ENCODE measurements around the gene STXBP4.

The STXBP4 gene

DNA sequence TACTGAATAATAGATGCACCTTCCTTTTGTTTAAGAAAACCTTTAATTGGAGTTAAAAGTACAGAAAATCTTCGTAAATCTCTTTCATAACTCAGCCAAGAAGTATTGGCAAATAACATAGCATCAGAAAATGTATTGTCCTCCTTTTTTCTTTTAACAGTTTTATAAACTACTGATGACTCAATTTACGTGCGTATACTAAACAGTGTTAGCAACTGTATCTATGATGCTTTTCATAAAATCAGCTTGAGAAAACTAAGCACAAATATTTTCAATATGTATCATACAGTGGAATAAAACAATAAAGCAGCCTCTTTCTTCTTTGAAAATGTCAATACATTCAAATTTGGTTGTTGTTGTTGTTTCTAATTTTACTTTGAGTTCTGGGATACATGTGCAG, 88.6 kb downstream of the STXBP4 start:
- TF ChIP-seq POLR2AphosphoS5 (IDR thresholded peaks at IDR 0.05; ENCODE audit: low read depth, low read length), result no peak
- TF ChIP-seq TAF1 (IDR thresholded peaks at IDR 0.05; ENCODE audit: borderline replicate concordance, insufficient read depth, low read length), result no peak
- TF ChIP-seq FOXP2 (optimal IDR thresholded peaks at IDR 0.05; ENCODE audit: borderline replicate concordance, extremely low read depth, extremely low read length, insufficient read depth), result no peak
- no peak for TF ChIP-seq SIN3A (IDR thresholded peaks at IDR 0.05; ENCODE audit: borderline replicate concordance, insufficient read depth, low read length)
- TF ChIP-seq, protein P1, sequence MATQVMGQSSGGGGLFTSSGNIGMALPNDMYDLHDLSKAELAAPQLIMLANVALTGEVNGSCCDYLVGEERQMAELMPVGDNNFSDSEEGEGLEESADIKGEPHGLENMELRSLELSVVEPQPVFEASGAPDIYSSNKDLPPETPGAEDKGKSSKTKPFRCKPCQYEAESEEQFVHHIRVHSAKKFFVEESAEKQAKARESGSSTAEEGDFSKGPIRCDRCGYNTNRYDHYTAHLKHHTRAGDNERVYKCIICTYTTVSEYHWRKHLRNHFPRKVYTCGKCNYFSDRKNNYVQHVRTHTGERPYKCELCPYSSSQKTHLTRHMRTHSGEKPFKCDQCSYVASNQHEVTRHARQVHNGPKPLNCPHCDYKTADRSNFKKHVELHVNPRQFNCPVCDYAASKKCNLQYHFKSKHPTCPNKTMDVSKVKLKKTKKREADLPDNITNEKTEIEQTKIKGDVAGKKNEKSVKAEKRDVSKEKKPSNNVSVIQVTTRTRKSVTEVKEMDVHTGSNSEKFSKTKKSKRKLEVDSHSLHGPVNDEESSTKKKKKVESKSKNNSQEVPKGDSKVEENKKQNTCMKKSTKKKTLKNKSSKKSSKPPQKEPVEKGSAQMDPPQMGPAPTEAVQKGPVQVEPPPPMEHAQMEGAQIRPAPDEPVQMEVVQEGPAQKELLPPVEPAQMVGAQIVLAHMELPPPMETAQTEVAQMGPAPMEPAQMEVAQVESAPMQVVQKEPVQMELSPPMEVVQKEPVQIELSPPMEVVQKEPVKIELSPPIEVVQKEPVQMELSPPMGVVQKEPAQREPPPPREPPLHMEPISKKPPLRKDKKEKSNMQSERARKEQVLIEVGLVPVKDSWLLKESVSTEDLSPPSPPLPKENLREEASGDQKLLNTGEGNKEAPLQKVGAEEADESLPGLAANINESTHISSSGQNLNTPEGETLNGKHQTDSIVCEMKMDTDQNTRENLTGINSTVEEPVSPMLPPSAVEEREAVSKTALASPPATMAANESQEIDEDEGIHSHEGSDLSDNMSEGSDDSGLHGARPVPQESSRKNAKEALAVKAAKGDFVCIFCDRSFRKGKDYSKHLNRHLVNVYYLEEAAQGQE (IDR thresholded peaks at IDR 0.05; ENCODE audit: insufficient read depth in 1 of 2, low read depth in 2 of 2, low read length in 2 of 2), result no peak

DNA sequence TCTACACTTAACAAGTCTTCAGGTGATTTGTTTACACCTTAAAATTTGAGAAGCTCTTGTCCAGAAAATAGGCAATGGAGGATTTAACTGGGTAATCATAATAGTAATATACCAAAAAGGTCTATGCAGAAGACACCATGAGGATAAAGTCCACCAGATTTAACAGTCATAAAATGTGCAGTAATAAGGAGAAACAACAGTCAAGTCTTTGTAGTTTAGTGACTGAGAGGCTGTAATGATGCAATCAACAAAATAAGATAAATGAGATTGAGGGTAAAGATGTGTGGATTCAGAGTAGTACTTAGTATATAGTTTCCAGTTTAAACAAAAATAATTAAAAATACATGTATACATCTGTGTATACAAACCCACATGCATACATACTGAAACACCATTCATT, 91.2 kb downstream of the STXBP4 start:
- no peak for TF ChIP-seq SIN3A (IDR thresholded peaks at IDR 0.05; ENCODE audit: borderline replicate concordance, insufficient read depth, low read length)
- TF ChIP-seq, protein P1 (IDR thresholded peaks at IDR 0.05; ENCODE audit: insufficient read depth in 1 of 2, low read depth in 2 of 2, low read length in 2 of 2), result no peak
- no peak for TF ChIP-seq FOXP2 (optimal IDR thresholded peaks at IDR 0.05; ENCODE audit: borderline replicate concordance, extremely low read depth, extremely low read length, insufficient read depth)
- no peak for TF ChIP-seq POLR2AphosphoS5 (IDR thresholded peaks at IDR 0.05; ENCODE audit: low read depth, low read length)
- TF ChIP-seq TAF1 (IDR thresholded peaks at IDR 0.05; ENCODE audit: borderline replicate concordance, insufficient read depth, low read length), result no peak

DNA sequence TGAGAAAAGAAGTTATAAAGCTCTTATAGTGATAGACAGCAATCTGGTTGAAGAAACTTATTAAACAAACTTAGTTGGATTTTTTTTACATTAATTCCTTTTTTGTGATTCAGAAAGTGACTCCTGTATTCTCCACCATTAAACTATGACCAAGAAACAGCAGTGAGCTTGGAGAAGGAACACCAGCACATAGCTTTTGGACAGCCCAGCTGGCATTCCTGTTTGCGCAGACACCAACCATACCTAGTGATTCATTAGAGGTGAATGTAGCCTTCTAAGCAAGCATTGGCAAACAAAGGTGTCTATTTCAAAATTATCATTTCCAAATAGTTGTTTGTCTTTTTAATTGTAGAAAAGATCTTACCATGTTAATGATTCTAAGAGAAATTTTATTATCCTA, 94.4 kb downstream of the STXBP4 start:
- TF ChIP-seq TAF1 (IDR thresholded peaks at IDR 0.05; ENCODE audit: borderline replicate concordance, insufficient read depth, low read length) (no peak), SIN3A (IDR thresholded peaks at IDR 0.05; ENCODE audit: borderline replicate concordance, insufficient read depth, low read length) (no peak), FOXP2 (optimal IDR thresholded peaks at IDR 0.05; ENCODE audit: borderline replicate concordance, extremely low read depth, extremely low read length, insufficient read depth) (no peak), POLR2AphosphoS5 (IDR thresholded peaks at IDR 0.05; ENCODE audit: low read depth, low read length) (no peak)
- TF ChIP-seq, protein P1 (IDR thresholded peaks at IDR 0.05; ENCODE audit: insufficient read depth in 1 of 2, low read depth in 2 of 2, low read length in 2 of 2), result no peak

DNA sequence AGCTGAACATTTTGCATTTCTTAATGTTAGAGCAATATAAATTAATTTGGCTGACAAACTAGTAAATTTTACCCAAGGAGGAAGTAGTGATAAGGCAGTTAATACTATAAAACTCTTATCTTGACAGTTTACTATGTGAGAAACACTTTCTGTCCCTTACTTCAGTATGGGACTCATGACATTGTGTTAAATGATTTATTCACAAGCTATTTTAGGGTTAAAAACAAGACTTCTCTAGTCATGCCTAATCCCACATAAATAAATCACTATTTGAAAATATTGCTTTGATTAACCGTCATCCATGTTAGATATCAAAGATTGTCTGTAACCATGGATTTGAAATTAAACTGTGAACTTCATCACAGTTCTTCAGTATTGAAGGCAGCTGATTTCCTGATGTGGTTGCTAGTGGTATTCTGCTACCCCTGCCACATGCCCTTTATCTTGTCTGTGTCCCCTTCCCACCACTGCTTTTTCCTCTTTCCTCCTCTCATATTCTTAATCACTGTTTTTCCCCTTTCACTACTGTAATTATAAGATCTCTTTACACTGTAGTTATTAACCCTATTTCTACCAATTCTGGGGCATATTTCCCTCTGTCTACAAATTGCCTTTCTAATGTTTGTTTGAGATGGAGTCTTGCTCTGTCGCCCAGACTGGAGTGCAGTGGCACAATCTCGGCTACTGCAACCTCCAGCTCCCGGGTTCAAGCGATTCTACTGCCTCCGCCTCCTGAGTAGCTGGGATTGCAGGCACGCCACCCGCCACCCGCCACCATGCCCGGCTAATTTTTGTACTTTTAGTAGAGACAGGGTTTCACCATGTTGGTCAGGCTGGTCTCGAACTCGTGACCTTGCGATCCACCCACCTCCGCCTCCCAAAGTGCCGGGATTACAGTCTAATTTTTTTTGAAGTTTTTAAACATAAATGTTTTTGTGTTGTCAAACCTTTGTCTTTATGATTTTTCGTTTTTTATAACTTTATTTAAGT, 95.6 kb downstream of the STXBP4 start:
- TF ChIP-seq, protein P1 (IDR thresholded peaks at IDR 0.05; ENCODE audit: insufficient read depth in 1 of 2, low read depth in 2 of 2, low read length in 2 of 2), result no peak
- TF ChIP-seq SIN3A (IDR thresholded peaks at IDR 0.05; ENCODE audit: borderline replicate concordance, insufficient read depth, low read length) (no peak), FOXP2 (optimal IDR thresholded peaks at IDR 0.05; ENCODE audit: borderline replicate concordance, extremely low read depth, extremely low read length, insufficient read depth) (no peak), TAF1 (IDR thresholded peaks at IDR 0.05; ENCODE audit: borderline replicate concordance, insufficient read depth, low read length) (no peak), POLR2AphosphoS5 (IDR thresholded peaks at IDR 0.05; ENCODE audit: low read depth, low read length) (no peak)
